ENCODE results near the gene CAMK1D. TPM values are rescaled to one million over a fixed set of nuclear protein-coding genes. Genes with fewer than 3 reads are reported as not detected.
A peak's percentile ranks its signal among the peaks of the same experiment; 100 is the strongest.

Gene CAMK1D
- total RNA-seq, 1 donor from 2014 or later: 8.9 TPM

GRCh38 chr10:12822126-12822892, 473.0 kb downstream of the CAMK1D start:
- no peak for ATAC-seq
- DNase-seq: no peak
- intact Hi-C loops (cut with micrococcal nuclease): no loop called here

GRCh38 chr10:12822893-12823170, 473.5 kb downstream of the CAMK1D start:
- DNase-seq: no peak
- intact Hi-C loops (cut with micrococcal nuclease): no loop called here
- ATAC-seq: no peak

- DNase-seq (no peak), ATAC-seq (no peak)
- intact Hi-C loops (cut with micrococcal nuclease): no loop called here
These were observed 474.0 kb downstream of the CAMK1D start for GRCh38 chr10:12823328-12823727.

- ATAC-seq: no peak
- intact Hi-C loops (cut with micrococcal nuclease): no loop called here
- no peak for DNase-seq
These were observed 476.0 kb downstream of the CAMK1D start for GRCh38 chr10:12825260-12825849.

GRCh38 chr10:12826800-12827372, 477.5 kb downstream of the CAMK1D start:
- DNase-seq (no peak), ATAC-seq (peak; percentile 36)
- intact Hi-C loops (cut with micrococcal nuclease): no loop called here

GRCh38 chr10:12828736-12829135, 479.4 kb downstream of the CAMK1D start:
- DNase-seq (no peak), ATAC-seq (no peak)
- intact Hi-C loops (cut with micrococcal nuclease): no loop called here

GRCh38 chr10:12829831-12830390, 480.6 kb downstream of the CAMK1D start:
- ATAC-seq (no peak), DNase-seq (no peak)
- intact Hi-C loops (cut with micrococcal nuclease): no loop called here

- no peak for ATAC-seq
These were observed 482.7 kb downstream of the CAMK1D start for GRCh38 chr10:12832096-12832495.

GRCh38 chr10:12833451-12833850, 484.1 kb downstream of the CAMK1D start:
- intact Hi-C loops (cut with micrococcal nuclease): no loop called here
- ATAC-seq (no peak), DNase-seq (no peak)

More at GRCh38 chr10:12832096-12832495, 482.7 kb downstream of the CAMK1D start:
- DNase-seq: no peak
- intact Hi-C loops (cut with micrococcal nuclease): no loop called here

GRCh38 chr10:12834116-12834665, 484.8 kb downstream of the CAMK1D start:
- intact Hi-C loops (cut with micrococcal nuclease): no loop called here
- DNase-seq: no peak
- no peak for ATAC-seq

GRCh38 chr10:12834721-12835120, 485.4 kb downstream of the CAMK1D start:
- intact Hi-C loops (cut with micrococcal nuclease): no loop called here
- ATAC-seq (no peak), DNase-seq (no peak)

GRCh38 chr10:12835709-12836108, 486.4 kb downstream of the CAMK1D start:
- peak; percentile 43 for ATAC-seq
- intact Hi-C loops (cut with micrococcal nuclease): no loop called here
- no peak for DNase-seq

- DNase-seq: no peak
These were observed 489.0 kb downstream of the CAMK1D start for GRCh38 chr10:12838366-12838765.

GRCh38 chr10:12838995-12839927, 489.9 kb downstream of the CAMK1D start:
- DNase-seq (no peak), ATAC-seq (peak; percentile 18)
- intact Hi-C loops (cut with micrococcal nuclease): no loop called here

More at GRCh38 chr10:12838366-12838765, 489.0 kb downstream of the CAMK1D start:
- ATAC-seq: no peak
- intact Hi-C loops (cut with micrococcal nuclease): no loop called here

GRCh38 chr10:12839941-12840611, 490.7 kb downstream of the CAMK1D start:
- ATAC-seq: peak; percentile 65

GRCh38 chr10:12841426-12841825, 492.1 kb downstream of the CAMK1D start:
- intact Hi-C loops (cut with micrococcal nuclease): no loop called here
- ATAC-seq: no peak

More at GRCh38 chr10:12839941-12840611, 490.7 kb downstream of the CAMK1D start:
- intact Hi-C loops (cut with micrococcal nuclease): no loop called here
- no peak for DNase-seq

GRCh38 chr10:12841826-12842225, 492.5 kb downstream of the CAMK1D start:
- intact Hi-C loops (cut with micrococcal nuclease): no loop called here
- ATAC-seq (peak; percentile 23), DNase-seq (no peak)

More at GRCh38 chr10:12841426-12841825, 492.1 kb downstream of the CAMK1D start:
- no peak for DNase-seq

GRCh38 chr10:12842310-12842709, 493.0 kb downstream of the CAMK1D start:
- DNase-seq: no peak
- no peak for ATAC-seq
- intact Hi-C loops (cut with micrococcal nuclease): no loop called here

All from left ventricle myocardium superior (tissue), 1 donor.